Measurements from ENCODE around the gene C10orf71. TPM values are rescaled to one million over a fixed set of nuclear protein-coding genes. Genes with fewer than 3 reads are reported as not detected.
A peak's percentile ranks its signal among the peaks of the same experiment; 100 is the strongest.

C10orf71 gene
- total RNA-seq, 1 donor from 2014 or later, result not detected

DNA sequence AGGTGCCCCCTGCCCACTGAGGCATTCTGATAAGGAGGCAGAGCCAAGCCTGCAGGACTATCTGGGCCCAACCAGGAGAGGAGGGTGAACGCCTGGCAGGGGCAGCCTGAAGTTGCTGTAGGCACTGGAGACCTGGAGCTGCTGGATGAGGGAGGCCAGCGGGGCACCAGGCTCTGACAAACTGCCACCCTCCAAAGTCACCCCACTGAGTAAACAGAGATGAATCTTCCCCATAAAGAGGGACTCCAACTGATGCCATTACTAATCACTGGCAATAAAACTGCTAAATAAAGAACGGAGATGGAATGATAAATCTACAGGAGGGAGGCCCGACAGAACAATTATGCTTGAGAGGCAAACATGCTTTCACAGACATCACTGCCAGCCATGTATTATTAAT lies 52.7 kb downstream of the C10orf71 start:
- H3K4me3 ChIP-seq, result no peak overlapping the region
- TF ChIP-seq, protein P1, sequence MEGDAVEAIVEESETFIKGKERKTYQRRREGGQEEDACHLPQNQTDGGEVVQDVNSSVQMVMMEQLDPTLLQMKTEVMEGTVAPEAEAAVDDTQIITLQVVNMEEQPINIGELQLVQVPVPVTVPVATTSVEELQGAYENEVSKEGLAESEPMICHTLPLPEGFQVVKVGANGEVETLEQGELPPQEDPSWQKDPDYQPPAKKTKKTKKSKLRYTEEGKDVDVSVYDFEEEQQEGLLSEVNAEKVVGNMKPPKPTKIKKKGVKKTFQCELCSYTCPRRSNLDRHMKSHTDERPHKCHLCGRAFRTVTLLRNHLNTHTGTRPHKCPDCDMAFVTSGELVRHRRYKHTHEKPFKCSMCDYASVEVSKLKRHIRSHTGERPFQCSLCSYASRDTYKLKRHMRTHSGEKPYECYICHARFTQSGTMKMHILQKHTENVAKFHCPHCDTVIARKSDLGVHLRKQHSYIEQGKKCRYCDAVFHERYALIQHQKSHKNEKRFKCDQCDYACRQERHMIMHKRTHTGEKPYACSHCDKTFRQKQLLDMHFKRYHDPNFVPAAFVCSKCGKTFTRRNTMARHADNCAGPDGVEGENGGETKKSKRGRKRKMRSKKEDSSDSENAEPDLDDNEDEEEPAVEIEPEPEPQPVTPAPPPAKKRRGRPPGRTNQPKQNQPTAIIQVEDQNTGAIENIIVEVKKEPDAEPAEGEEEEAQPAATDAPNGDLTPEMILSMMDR (IDR thresholded peaks at IDR 0.05), result no peak
- ATAC-seq (no peak), DNase-seq (no peak)
- no peaks in the 10 kb centered on the region for H3K4me1 ChIP-seq
- H3K27ac ChIP-seq, result no peak overlapping the region
- intact Hi-C loops (cut with DNase I), result no loop called here
- H3K9me3 ChIP-seq, result no peaks in the 10 kb centered on the region
- no peaks in the 10 kb centered on the region for H3K27me3 ChIP-seq (ENCODE audit: low read depth)
- no peaks in the 10 kb centered on the region for H3K36me3 ChIP-seq

DNA sequence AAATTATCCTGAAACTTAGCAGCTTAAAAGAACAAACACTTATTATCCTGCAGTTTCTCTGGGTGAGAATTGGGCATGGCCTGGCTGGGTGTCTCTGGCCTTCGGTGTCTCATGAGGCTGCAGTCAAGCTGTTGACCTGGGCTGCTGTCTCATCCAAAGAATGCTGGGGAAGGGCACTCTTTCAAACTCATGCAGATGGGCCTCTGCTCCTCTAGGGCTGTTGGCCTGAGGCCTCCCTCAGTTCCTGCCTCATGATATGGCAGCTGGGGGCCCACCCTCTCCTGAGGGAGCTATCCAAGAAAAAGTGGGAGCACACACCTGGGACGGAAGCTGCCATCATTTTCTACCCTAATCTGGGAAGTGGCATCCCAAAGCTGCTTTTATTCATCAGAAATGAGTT lies 53.4 kb downstream of the C10orf71 start:
- ATAC-seq (no peak), DNase-seq (no peak)
- Histone ChIP-seq H3K27me3 (ENCODE audit: low read depth) (no peaks in the 10 kb centered on the region), H3K27ac (no peak overlapping the region), H3K4me3 (no peak overlapping the region), H3K36me3 (no peaks in the 10 kb centered on the region), H3K4me1 (no peaks in the 10 kb centered on the region), H3K9me3 (no peaks in the 10 kb centered on the region)
- TF ChIP-seq, protein P1 (IDR thresholded peaks at IDR 0.05), result no peak
- intact Hi-C loops (cut with DNase I), result no loop called here

DNA sequence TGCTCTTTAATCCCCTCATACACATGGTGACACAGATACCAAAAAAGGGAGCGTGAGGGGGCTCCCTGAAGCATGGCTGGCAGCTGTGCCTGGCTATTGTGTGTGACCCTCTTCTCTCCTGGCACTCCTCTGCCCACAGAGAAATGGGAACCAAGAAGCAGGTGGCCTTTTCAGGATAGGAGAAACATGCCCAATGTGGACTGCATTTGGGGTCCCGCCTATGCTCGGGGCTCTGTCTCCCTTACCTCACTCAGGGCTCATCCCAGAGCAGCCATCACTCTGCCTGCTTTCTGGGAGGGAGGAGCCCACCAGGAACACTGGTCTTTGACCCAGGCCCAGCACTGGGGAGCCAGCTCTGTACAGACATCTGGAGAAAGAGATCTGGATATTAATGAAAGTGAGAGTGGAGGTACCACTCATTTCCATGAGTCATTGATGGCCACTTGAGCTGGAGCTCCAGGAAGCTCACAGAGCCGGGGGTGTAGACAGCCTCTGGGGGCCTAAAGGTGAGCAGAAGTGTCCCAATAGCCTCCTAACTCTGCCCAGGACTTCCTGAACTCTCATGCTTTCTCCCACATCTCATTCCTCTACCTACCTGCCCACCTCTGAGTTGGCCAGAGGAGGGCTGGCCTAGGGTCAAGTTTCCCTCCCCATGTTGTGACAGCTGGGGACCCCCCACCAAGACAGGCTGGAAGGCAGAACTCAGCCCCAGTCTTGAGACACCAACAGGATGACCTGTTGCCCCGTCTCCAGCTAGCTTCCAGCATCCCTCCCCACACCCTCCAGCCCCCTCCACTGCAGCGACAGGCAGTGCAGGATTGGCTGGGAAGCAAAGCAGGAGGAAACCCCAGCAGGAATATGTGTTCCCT lies 54.3 kb downstream of the C10orf71 start:
- Histone ChIP-seq H3K4me1 (no peaks in the 10 kb centered on the region), H3K27ac (no peak overlapping the region), H3K4me3 (no peak overlapping the region), H3K36me3 (no peaks in the 10 kb centered on the region), H3K27me3 (ENCODE audit: low read depth) (no peaks in the 10 kb centered on the region), H3K9me3 (no peaks in the 10 kb centered on the region)
- ATAC-seq, result peak; percentile 27 to 54
- intact Hi-C loops (cut with DNase I), result no loop called here
- no peak for DNase-seq
- TF ChIP-seq, protein P1 (IDR thresholded peaks at IDR 0.05), result no peak

DNA sequence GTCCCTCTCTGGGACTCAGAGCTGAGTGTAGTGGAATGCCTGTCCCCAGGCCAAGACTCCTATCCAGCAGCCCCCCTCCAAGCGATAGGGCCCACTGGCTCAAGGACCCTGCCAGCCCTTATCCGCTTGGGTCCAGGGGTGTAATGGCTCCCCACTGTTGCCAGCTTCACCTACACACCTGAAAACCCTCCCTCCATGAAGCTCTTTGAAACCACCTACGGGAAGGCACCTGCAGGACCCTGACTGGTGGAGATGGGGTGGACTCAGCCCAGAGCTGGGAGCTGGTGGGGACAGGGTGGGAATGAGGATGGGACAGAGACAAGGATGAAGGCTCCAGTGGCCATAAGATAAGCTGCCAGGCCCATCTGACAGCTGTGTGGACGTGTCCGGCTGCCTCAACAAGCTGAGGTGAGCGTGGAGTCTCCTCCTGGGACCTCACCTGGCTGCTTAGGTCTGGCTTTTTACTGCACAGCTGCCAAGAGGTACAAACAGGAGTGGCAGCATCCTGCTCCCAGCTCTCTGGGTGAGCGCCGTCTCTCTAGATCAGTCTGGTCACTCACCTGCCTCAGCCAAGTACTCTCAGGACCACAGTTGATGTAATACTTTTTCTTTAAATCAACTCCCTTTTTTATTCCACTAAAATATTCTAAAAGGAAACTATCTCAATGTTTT lies 55.1 kb downstream of the C10orf71 start:
- no peaks in the 10 kb centered on the region for H3K36me3 ChIP-seq
- no peak overlapping the region for H3K4me3 ChIP-seq
- no peaks in the 10 kb centered on the region for H3K9me3 ChIP-seq
- TF ChIP-seq, protein P1 (IDR thresholded peaks at IDR 0.05), result no peak
- no peaks in the 10 kb centered on the region for H3K4me1 ChIP-seq
- DNase-seq (no peak), ATAC-seq (no peak)
- intact Hi-C loops (cut with DNase I), result no loop called here
- no peak overlapping the region for H3K27ac ChIP-seq
- no peaks in the 10 kb centered on the region for H3K27me3 ChIP-seq (ENCODE audit: low read depth)

DNA sequence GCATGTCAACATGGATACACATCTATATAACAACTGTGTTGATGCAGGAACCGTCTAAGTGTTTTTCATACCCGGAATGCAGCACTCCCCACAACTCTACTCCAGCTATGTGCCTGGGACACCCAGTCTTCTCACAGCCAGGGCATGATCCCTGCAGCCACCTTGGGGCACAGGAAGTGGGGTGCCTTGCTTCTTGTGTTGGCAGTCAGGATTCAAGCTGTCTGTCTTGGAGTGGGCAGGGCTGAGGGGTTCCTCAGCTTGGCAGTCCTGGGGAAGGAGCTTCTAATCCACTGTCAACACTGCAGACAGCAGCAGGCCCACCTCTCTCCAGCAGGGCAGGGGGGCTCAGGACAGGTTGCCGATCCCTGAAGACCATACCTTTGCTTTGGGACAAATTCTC lies 55.6 kb downstream of the C10orf71 start:
- DNase-seq (no peak), ATAC-seq (no peak)
- no peaks in the 10 kb centered on the region for H3K9me3 ChIP-seq
- H3K4me1 ChIP-seq, result peaks cover 1% of the 10 kb centered on the region
- intact Hi-C loops (cut with DNase I), result no loop called here
- H3K27ac ChIP-seq, result no peak overlapping the region
- no peaks in the 10 kb centered on the region for H3K36me3 ChIP-seq
- no peaks in the 10 kb centered on the region for H3K27me3 ChIP-seq (ENCODE audit: low read depth)
- TF ChIP-seq, protein P1 (IDR thresholded peaks at IDR 0.05), result no peak
- H3K4me3 ChIP-seq, result no peak overlapping the region
